HG03565 (cell line): ENCODE measurements around the gene PRRC2C.
"Not testable (repeated sequence)": the region's sequence is repeated elsewhere in the genome, so short reads cannot be mapped to it uniquely, and the experiment has no call there.

ENCODE experiments used
- ATAC-seq: cut with Tn5 transposase; IDR thresholded peaks from one replicate; pipeline ENCODE4 v1.9.1; 2021; ENCODE audit warnings: mild to moderate bottlenecking, moderate library complexity; ENCODE audit not compliant: unreplicated experiment

The PRRC2C gene

GRCh38 chr1:171581766-171582165, 96.4 kb downstream of the PRRC2C start:
- no peak for ATAC-seq

GRCh38 chr1:171582589-171582988, 97.3 kb downstream of the PRRC2C start:
- ATAC-seq: no peak

- ATAC-seq: no peak
Measured at GRCh38 chr1:171583591-171584201, 98.4 kb downstream of the PRRC2C start.

- no peak for ATAC-seq
Measured at GRCh38 chr1:171585715-171586114, 100.4 kb downstream of the PRRC2C start.

GRCh38 chr1:171588230-171588629, 102.9 kb downstream of the PRRC2C start:
- no peak for ATAC-seq

- ATAC-seq: no peak
Measured at GRCh38 chr1:171590022-171590421, 104.7 kb downstream of the PRRC2C start.

GRCh38 chr1:171595324-171595723, 110.0 kb downstream of the PRRC2C start:
- ATAC-seq: no peak

GRCh38 chr1:171596119-171596518, 110.8 kb downstream of the PRRC2C start:
- no peak for ATAC-seq

- no peak for ATAC-seq
Measured at GRCh38 chr1:171596705-171597104, 111.4 kb downstream of the PRRC2C start.

- no peak for ATAC-seq
Measured at GRCh38 chr1:171597203-171597602, 111.9 kb downstream of the PRRC2C start.

- ATAC-seq: not testable (repeated sequence)
Measured at GRCh38 chr1:171600310-171600709, 115.0 kb downstream of the PRRC2C start.

- ATAC-seq: no peak
Measured at GRCh38 chr1:171600862-171601261, 115.5 kb downstream of the PRRC2C start.

- ATAC-seq: not testable (repeated sequence)
Measured at GRCh38 chr1:171603042-171603441, 117.7 kb downstream of the PRRC2C start.

GRCh38 chr1:171606402-171606941, 121.1 kb downstream of the PRRC2C start:
- ATAC-seq: no peak

GRCh38 chr1:171610385-171610784, 125.1 kb downstream of the PRRC2C start:
- peak; percentile 36 for ATAC-seq

GRCh38 chr1:171611306-171611705, 126.0 kb downstream of the PRRC2C start:
- ATAC-seq: no peak

GRCh38 chr1:171613282-171613681, 128.0 kb downstream of the PRRC2C start:
- no peak for ATAC-seq

- ATAC-seq: peak; percentile 36
Measured at GRCh38 chr1:171615122-171615906, 130.0 kb downstream of the PRRC2C start.

GRCh38 chr1:171616586-171616985, 131.3 kb downstream of the PRRC2C start:
- ATAC-seq: no peak

GRCh38 chr1:171622152-171622462, 136.8 kb downstream of the PRRC2C start, which contains the start of gene MYOCOS:
TSS of gene MYOCOS (plus strand) at chr1:171622243. CDS start at chr1:171623884, 1,641 bp downstream.
- ATAC-seq: no peak

GRCh38 chr1:171623651-171624331, 138.5 kb downstream of the PRRC2C start:
- ATAC-seq: no peak

GRCh38 chr1:171625225-171625624, 139.9 kb downstream of the PRRC2C start:
- no peak for ATAC-seq
